ENCODE data around the gene C1orf167. TPM values are rescaled to one million over a fixed set of nuclear protein-coding genes. Genes with fewer than 3 reads are reported as not detected.

C1orf167 gene
- total and polyA plus RNA-seq, 8 donors: 0.24 to 14.4 (median 0.64) TPM; not detected in 3

GRCh38 chr1:11822091-11822490 is 60.1 kb downstream of the C1orf167 start:
- ATAC-seq (no peak), DNase-seq (no peak)
- peaks cover 0 to 99% of the 10 kb centered on the region in 2 donors for H3K36me3 ChIP-seq
- H3K27ac ChIP-seq: no peak overlapping the region
- no peak overlapping the region for H3K4me3 ChIP-seq
- intact Hi-C loops (cut with DNase I): no loop called here
- H3K27me3 ChIP-seq: no peaks in the 10 kb centered on the region
- TF ChIP-seq CTCF (IDR thresholded peaks at IDR 0.05): no peak
- no peaks in the 10 kb centered on the region for H3K9me3 ChIP-seq
- H3K4me1 ChIP-seq: no peaks in the 10 kb centered on the region

GRCh38 chr1:11823366-11824137 is 61.6 kb downstream of the C1orf167 start:
- Histone ChIP-seq H3K4me3 (no peak overlapping the region), H3K9me3 (no peaks in the 10 kb centered on the region), H3K27me3 (no peaks in the 10 kb centered on the region), H3K4me1 (no peaks in the 10 kb centered on the region), H3K27ac (no peak overlapping the region), H3K36me3 (peaks cover 0 to 99% of the 10 kb centered on the region in 2 donors)
- DNase-seq (no peak), ATAC-seq (no peak)
- no peak for TF ChIP-seq CTCF (IDR thresholded peaks at IDR 0.05)
- intact Hi-C loops (cut with DNase I): no loop called here

GRCh38 chr1:11825131-11825530 is 63.1 kb downstream of the C1orf167 start:
- intact Hi-C loops (cut with DNase I): no loop called here
- peaks cover 0 to 99% of the 10 kb centered on the region in 2 donors for H3K36me3 ChIP-seq
- H3K27me3 ChIP-seq: no peaks in the 10 kb centered on the region
- ATAC-seq (no peak), DNase-seq (no peak)
- no peaks in the 10 kb centered on the region for H3K4me1 ChIP-seq
- H3K27ac ChIP-seq: no peak overlapping the region
- H3K9me3 ChIP-seq: no peaks in the 10 kb centered on the region
- no peak overlapping the region for H3K4me3 ChIP-seq
- no peak for TF ChIP-seq CTCF (IDR thresholded peaks at IDR 0.05)

GRCh38 chr1:11826946-11827345 is 65.0 kb downstream of the C1orf167 start:
- Histone ChIP-seq H3K9me3 (no peaks in the 10 kb centered on the region), H3K27ac (no peak overlapping the region), H3K4me3 (no peak overlapping the region), H3K4me1 (no peaks in the 10 kb centered on the region), H3K36me3 (peaks cover 0 to 97% of the 10 kb centered on the region in 2 donors), H3K27me3 (no peaks in the 10 kb centered on the region)
- intact Hi-C loops (cut with DNase I): no loop called here
- ATAC-seq: no peak
- TF ChIP-seq CTCF (IDR thresholded peaks at IDR 0.05): no peak
- DNase-seq: no peak

- no peak overlapping the region for H3K4me3 ChIP-seq
- H3K27ac ChIP-seq: no peak overlapping the region
- no peak for DNase-seq
- no peaks in the 10 kb centered on the region for H3K27me3 ChIP-seq
- peaks cover 0 to 98% of the 10 kb centered on the region in 2 donors for H3K36me3 ChIP-seq
- intact Hi-C loops (cut with DNase I): no loop called here
- H3K4me1 ChIP-seq: no peaks in the 10 kb centered on the region
- no peak for ATAC-seq
- TF ChIP-seq CTCF (IDR thresholded peaks at IDR 0.05): no peak
- H3K9me3 ChIP-seq: no peaks in the 10 kb centered on the region
Observed at GRCh38 chr1:11828511-11828910, 66.5 kb downstream of the C1orf167 start.
